Body of pancreas (tissue), 4 donors: Measurements from ENCODE around the gene BTC.

Source experiments
- CTCF ChIP-seq, 7 experiments: fragments of 450-650 bp in 4 of 7; fragments of 200-600 bp in 3 of 7; sonication (generic) in 3 of 7; IDR thresholded peaks; one replicate each; pipeline ENCODE4 v1.5.1; 2016 to 2019; ENCODE audit warnings: antibody characterized with exemption in 7 of 7
- POLR2A ChIP-seq, 3 donors: fragments of 450-650 bp; IDR thresholded peaks; one replicate each; pipeline ENCODE4 v1.6.1; 2016; ENCODE audit warnings: antibody characterized with exemption in 3 of 3, mild to moderate bottlenecking in 2 of 3

- TF ChIP-seq CTCF (IDR thresholded peaks at IDR 0.05) (no peak), POLR2A (IDR thresholded peaks at IDR 0.05) (no peak)
Observed at GRCh38 chr4:74716436-74716765, 77.9 kb downstream of the BTC start.
